Thoracic aorta endothelial cell (primary cell): ENCODE measurements around the gene NSUN6. TPM values are rescaled to one million over a fixed set of nuclear protein-coding genes. Genes with fewer than 3 reads are reported as not detected.

Experiments used
- total RNA-seq: library from RNA; depleted of rRNA; stranded (reverse); fragments of >200 nt; gene quantifications from 2 replicates; pipeline ENCODE4 v1.2.3, GENCODE V29; 2012

The NSUN6 gene, protein sequence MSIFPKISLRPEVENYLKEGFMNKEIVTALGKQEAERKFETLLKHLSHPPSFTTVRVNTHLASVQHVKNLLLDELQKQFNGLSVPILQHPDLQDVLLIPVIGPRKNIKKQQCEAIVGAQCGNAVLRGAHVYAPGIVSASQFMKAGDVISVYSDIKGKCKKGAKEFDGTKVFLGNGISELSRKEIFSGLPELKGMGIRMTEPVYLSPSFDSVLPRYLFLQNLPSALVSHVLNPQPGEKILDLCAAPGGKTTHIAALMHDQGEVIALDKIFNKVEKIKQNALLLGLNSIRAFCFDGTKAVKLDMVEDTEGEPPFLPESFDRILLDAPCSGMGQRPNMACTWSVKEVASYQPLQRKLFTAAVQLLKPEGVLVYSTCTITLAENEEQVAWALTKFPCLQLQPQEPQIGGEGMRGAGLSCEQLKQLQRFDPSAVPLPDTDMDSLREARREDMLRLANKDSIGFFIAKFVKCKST
- 10.6 and 11.3 TPM in 2 replicates for total RNA-seq

DNA sequence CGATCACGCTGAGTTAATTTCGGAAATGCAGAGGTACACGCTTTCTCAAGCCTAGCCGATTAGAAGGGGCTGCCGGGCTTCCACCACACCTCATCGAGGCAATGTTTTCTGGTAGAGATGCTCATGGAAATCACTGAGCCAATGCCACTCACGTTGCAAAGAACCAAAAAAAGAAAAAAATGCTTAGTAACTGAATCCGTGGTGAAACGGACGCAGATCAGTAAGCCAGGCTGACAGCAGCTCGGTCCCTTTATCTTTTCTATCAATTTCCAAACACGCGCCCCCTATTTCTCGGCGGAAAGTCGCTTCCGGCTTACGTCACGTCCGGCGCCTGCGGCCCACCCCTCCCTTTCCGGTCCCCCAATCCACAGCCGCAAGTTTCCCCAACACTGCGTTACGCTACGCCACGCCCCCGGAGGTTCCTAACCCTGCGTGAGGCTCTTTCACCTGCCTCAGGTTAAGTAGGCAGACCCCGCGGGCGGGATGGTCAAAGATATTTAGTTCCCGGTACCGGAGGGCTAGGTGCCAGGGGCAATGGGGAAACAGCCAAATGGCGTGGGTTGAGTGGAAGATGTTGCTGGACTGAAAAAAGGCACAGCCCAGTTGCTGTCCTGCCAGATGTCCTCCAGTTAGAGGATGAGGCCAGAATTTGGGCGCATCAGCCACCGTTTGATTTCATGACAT is at the start of gene NSUN6:
Gene NSUN6 (minus strand): TSS at position 264 of the 684 bp plus-strand sequence. CDS start 384 bp downstream, outside the sequence.

DNA sequence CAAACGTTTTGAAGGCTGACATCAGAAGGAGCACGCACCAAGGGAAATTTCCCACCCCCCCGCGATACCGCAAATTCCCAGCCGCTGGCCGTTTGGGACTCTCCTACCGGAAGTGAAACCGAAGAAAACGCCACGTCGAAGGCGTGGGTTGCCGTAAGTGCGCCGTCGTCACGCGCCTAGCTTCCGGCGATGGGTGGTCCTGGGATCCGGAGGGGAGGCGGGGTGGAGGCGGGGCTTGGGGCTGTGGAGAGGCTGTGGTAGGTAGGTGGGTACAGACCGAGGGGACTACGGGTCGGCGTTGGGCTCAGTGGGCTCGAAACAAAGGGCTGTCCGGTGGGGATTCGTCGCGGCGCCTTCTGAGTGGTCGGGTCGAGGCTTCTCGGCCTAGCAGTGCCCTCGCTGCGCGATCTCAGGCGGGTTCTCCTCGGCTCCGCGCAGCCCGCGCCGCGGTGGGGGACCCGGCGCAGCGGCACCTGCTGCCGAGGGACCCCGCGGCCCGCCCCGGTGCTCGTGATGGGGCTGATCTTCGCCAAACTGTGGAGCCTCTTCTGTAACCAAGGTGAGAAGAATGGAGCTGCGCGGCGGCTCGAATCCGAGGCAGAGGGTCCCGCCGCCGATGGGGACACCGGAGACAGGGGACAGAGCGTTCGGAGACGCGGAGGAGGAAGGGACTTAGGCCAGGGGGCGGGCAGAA is 7.9 kb upstream of the NSUN6 start, which contains the start of gene ARL5B:
Gene ARL5B (plus strand): TSS at position 307 of the 694 bp plus-strand sequence. CDS start 207 bp downstream, at position 514.

Other genes starting within 250 kb of the NSUN6 start
- 41.4 and 41.8 TPM in 2 replicates for gene ARL5B, start 7.8 kb upstream of the NSUN6 start, total RNA-seq